Hepatocyte (in vitro differentiated cells): Measurements from ENCODE around the gene UBXN2A. TPM values are rescaled to one million over a fixed set of nuclear protein-coding genes. Genes with fewer than 3 reads are reported as not detected.

ENCODE experiments used
- DNase-seq: peaks from one replicate; pipeline ENCODE4 v3.0.0-alpha.2; 2016; ENCODE audit warnings: low spot score
- H2AFZ ChIP-seq: fragments of 200-600 bp; sonication (generic); 2 replicates; pipeline ENCODE4 v1.6.0; 2016; ENCODE audit warnings: antibody characterized with exemption, mild to moderate bottlenecking
- H3K27ac ChIP-seq: fragments of 200-600 bp; sonication (generic); 2 replicates; pipeline ENCODE4 v1.5.1; 2016; ENCODE audit warnings: mild to moderate bottlenecking
- H3K27me3 ChIP-seq: fragments of 200-600 bp; sonication (generic); 2 replicates; pipeline ENCODE4 v1.6.1; 2016
- H3K36me3 ChIP-seq: fragments of 200-600 bp; sonication (generic); replicated peaks from 2 replicates; pipeline ENCODE4 v1.5.1; 2016; ENCODE audit warnings: low read depth; ENCODE audit not compliant: insufficient read depth
- H3K4me1 ChIP-seq: fragments of 200-600 bp; sonication (generic); 2 replicates; pipeline ENCODE4 v1.5.1; 2016; ENCODE audit warnings: mild to moderate bottlenecking, moderate library complexity; ENCODE audit not compliant: insufficient read depth
- H3K4me2 ChIP-seq: fragments of 200-600 bp; sonication (generic); 2 replicates; pipeline ENCODE4 v1.6.0; 2016
- H3K4me3 ChIP-seq: fragments of 200-600 bp; sonication (generic); 2 replicates; pipeline ENCODE4 v1.5.1; 2016; ENCODE audit warnings: mild to moderate bottlenecking
- H3K79me2 ChIP-seq: fragments of 200-600 bp; sonication (generic); 2 replicates; pipeline ENCODE4 v1.6.0; 2017; ENCODE audit warnings: mild to moderate bottlenecking
- H3K9me2 ChIP-seq: fragments of 200-600 bp; sonication (generic); replicated peaks from 2 replicates; pipeline ENCODE4 v1.6.0; 2017; ENCODE audit warnings: mild to moderate bottlenecking; ENCODE audit not compliant: insufficient read depth
- H3K9me3 ChIP-seq: fragments of 200-600 bp; sonication (generic); 2 replicates; pipeline ENCODE4 v1.5.1; 2016; ENCODE audit warnings: low read depth, mild to moderate bottlenecking
- H4K20me1 ChIP-seq: fragments of 200-600 bp; sonication (generic); 2 replicates; pipeline ENCODE4 v1.6.0; 2016; ENCODE audit warnings: mild to moderate bottlenecking; ENCODE audit not compliant: insufficient read depth, poor library complexity, severe bottlenecking
- CTCF ChIP-seq: fragments of 200-600 bp; sonication (generic); IDR thresholded peaks from 2 replicates; pipeline ENCODE4 v1.5.1; 2016; ENCODE audit warnings: antibody characterized with exemption, mild to moderate bottlenecking; ENCODE audit not compliant: poor library complexity
- EZH2 ChIP-seq: fragments of 200-600 bp; sonication (generic); IDR thresholded peaks from 2 replicates; pipeline ENCODE4 v1.6.1; 2016; ENCODE audit warnings: antibody characterized with exemption, mild to moderate bottlenecking, borderline replicate concordance
- EZH2phosphoT487 ChIP-seq: fragments of 200-600 bp; sonication (generic); IDR thresholded peaks from one replicate; pipeline ENCODE4 v1.6.1; 2018; ENCODE audit warnings: antibody characterized with exemption, mild to moderate bottlenecking, low read depth, moderate library complexity; ENCODE audit not compliant: unreplicated experiment, severe bottlenecking
- WGBS: methylation state at CpG from one replicate; pipeline ENCODE4 v1.1.6; 2016; ENCODE audit warnings: low lambda C conversion rate; ENCODE audit errors: missing lambda C conversion rate; 5-methylcytosine and 5-hydroxymethylcytosine counted together
- polyA plus RNA-seq: library from polyadenylated mRNA; unstranded; fragments of >200 nt; fragmentation: Nextera tagmentation; extraction: Ambion mirVana; gene quantifications from 2 replicates; pipeline ENCODE4 v1.2.1, GENCODE V29; 2016
- total RNA-seq: library from RNA; depleted of rRNA; stranded (reverse); fragments of >200 nt; gene quantifications from 2 replicates; pipeline ENCODE4 v1.2.3, GENCODE V29; 2014

The UBXN2A gene
- total and polyA plus RNA-seq, 2 experiments from 2014 or later: 15.9 to 16.4 TPM

GRCh38 chr2:23993736-23994269 lies 53.5 kb downstream of the UBXN2A start:
- no peaks in the 10 kb centered on the region for H3K27me3 ChIP-seq
- H3K27ac ChIP-seq: no peak overlapping the region
- no peak overlapping the region for H3K4me3 ChIP-seq
- no peak overlapping the region for H3K4me2 ChIP-seq
- H3K9me2 ChIP-seq: no peaks in the 10 kb centered on the region
- H3K36me3 ChIP-seq: no peaks in the 10 kb centered on the region
- H3K4me1 ChIP-seq: no peaks in the 10 kb centered on the region
- TF ChIP-seq EZH2 (no peak), EZH2phosphoT487 (no peak), CTCF (no peak)
- H3K9me3 ChIP-seq: no peaks in the 10 kb centered on the region
- 95% methylated on average over 8 of the region's 8 CpGs for WGBS
- DNase-seq: no peak
- H2AFZ ChIP-seq: no peak overlapping the region
- H3K79me2 ChIP-seq: no peaks in the 10 kb centered on the region
- H4K20me1 ChIP-seq: no peaks in the 10 kb centered on the region

GRCh38 chr2:23994567-23994966 lies 54.3 kb downstream of the UBXN2A start:
- Histone ChIP-seq H2AFZ (no peak overlapping the region), H3K27ac (no peak overlapping the region), H3K4me1 (no peaks in the 10 kb centered on the region), H3K9me2 (no peaks in the 10 kb centered on the region), H3K4me3 (no peak overlapping the region), H3K36me3 (no peaks in the 10 kb centered on the region), H4K20me1 (no peaks in the 10 kb centered on the region), H3K79me2 (no peaks in the 10 kb centered on the region), H3K9me3 (no peaks in the 10 kb centered on the region), H3K4me2 (no peak overlapping the region), H3K27me3 (no peaks in the 10 kb centered on the region)
- TF ChIP-seq EZH2phosphoT487 (no peak), CTCF (no peak)
- WGBS: 47% methylated on average over 1 of the region's 1 CpG
- DNase-seq: no peak

- Histone ChIP-seq H3K4me1 (no peaks in the 10 kb centered on the region), H3K36me3 (no peaks in the 10 kb centered on the region), H3K79me2 (no peaks in the 10 kb centered on the region), H2AFZ (no peak overlapping the region), H4K20me1 (no peaks in the 10 kb centered on the region), H3K9me2 (no peaks in the 10 kb centered on the region), H3K4me2 (no peak overlapping the region), H3K4me3 (no peak overlapping the region), H3K9me3 (no peaks in the 10 kb centered on the region), H3K27me3 (peaks cover 34% of the 10 kb centered on the region), H3K27ac (no peak overlapping the region)
- TF ChIP-seq EZH2 (no peak), EZH2phosphoT487 (no peak), CTCF (no peak)
- DNase-seq: no peak
Measured at GRCh38 chr2:24007693-24008092, 67.4 kb downstream of the UBXN2A start.

- WGBS: 82% methylated on average over 13 of the region's 13 CpGs
- H3K9me2 ChIP-seq: no peaks in the 10 kb centered on the region
- no peak for TF ChIP-seq EZH2
- TF ChIP-seq EZH2phosphoT487: no peak
- H2AFZ ChIP-seq: no peak overlapping the region
- H4K20me1 ChIP-seq: no peaks in the 10 kb centered on the region
- no peaks in the 10 kb centered on the region for H3K36me3 ChIP-seq
- H3K79me2 ChIP-seq: no peaks in the 10 kb centered on the region
- peak overlapping the region; percentile 95 for H3K4me2 ChIP-seq
- DNase-seq: no peak
- H3K27me3 ChIP-seq: peaks cover 34% of the 10 kb centered on the region
- H3K4me1 ChIP-seq: no peaks in the 10 kb centered on the region
- no peak overlapping the region for H3K27ac ChIP-seq
- H3K9me3 ChIP-seq: no peaks in the 10 kb centered on the region
- no peak overlapping the region for H3K4me3 ChIP-seq
Measured at GRCh38 chr2:24008672-24009366, 68.6 kb downstream of the UBXN2A start.
